Body of pancreas (tissue), 4 donors: ENCODE measurements around the gene PSMC6. TPM values are rescaled to one million over a fixed set of nuclear protein-coding genes. Genes with fewer than 3 reads are reported as not detected.

ENCODE experiments used
- ATAC-seq: fragments of 150-250 bp; one replicate; pipeline ENCODE4 v1.9.1; 2016
- DNase-seq, 4 donors: peaks; one replicate each; pipeline ENCODE4 v3.0.0-alpha.2; 2019
- H3K27ac ChIP-seq, 4 donors: fragments of 200-600 bp; sonication (generic); 1 replicate in 3 of 4; 2 replicates in 1 of 4; pipeline versions ENCODE4 v1.5.1 to v1.6.1; 2016 to 2019; ENCODE audit warnings: mild to moderate bottlenecking in 1 of 4, mixed read lengths in 1 of 4, moderate library complexity in 1 of 4
- H3K27me3 ChIP-seq, 2 donors: fragments of 200-600 bp; sonication (generic); one replicate each; pipeline ENCODE4 v1.6.0; 2016; ENCODE audit warnings: mild to moderate bottlenecking in 1 of 2
- H3K36me3 ChIP-seq, 2 donors: fragments of 200-600 bp; sonication (generic); replicated peaks in 1 of 2; 2 replicates each; pipeline ENCODE4 v1.5.1; 2016; ENCODE audit warnings: low read depth in 2 of 2; ENCODE audit not compliant: insufficient read depth in 1 of 2
- H3K4me1 ChIP-seq: fragments of 200-600 bp; sonication (generic); one replicate; pipeline ENCODE4 v1.6.0; 2016
- H3K4me3 ChIP-seq, 2 donors: fragments of 200-600 bp; sonication (generic); 1 replicate in 1 of 2; 2 replicates in 1 of 2; pipeline ENCODE4 v1.5.1; 2016 to 2019
- H3K9me3 ChIP-seq, 3 donors: fragments of 200-600 bp; sonication (generic); 1 replicate in 2 of 3; 2 replicates in 1 of 3; pipeline ENCODE4 v1.5.1; 2016
- POLR2A ChIP-seq, 3 donors: fragments of 450-650 bp; IDR thresholded peaks; one replicate each; pipeline ENCODE4 v1.6.1; 2016; ENCODE audit warnings: antibody characterized with exemption in 3 of 3, mild to moderate bottlenecking in 2 of 3
- WGBS, 2 donors: methylation state at CpG; one replicate each; pipeline ENCODE4 v1.1.5; 2017; 5-methylcytosine and 5-hydroxymethylcytosine counted together
- intact Hi-C: fragments of 100-400 bp; cut with DNase I; formaldehyde crosslinking; loops from one replicate; pipeline ENCODE4 v1.15.1; 2023
- total RNA-seq, 2 donors: library from RNA; depleted of rRNA; stranded (reverse); fragments of >200 nt; gene quantifications; one replicate each; pipeline ENCODE4 v1.1.0, GENCODE V29; 2016
- TF ChIP-seq, protein P1 (sequence below), 7 experiments: fragments of 450-650 bp in 4 of 7; fragments of 200-600 bp in 3 of 7; sonication (generic) in 3 of 7; IDR thresholded peaks; one replicate each; pipeline ENCODE4 v1.5.1; 2016 to 2019; ENCODE audit warnings: antibody characterized with exemption in 7 of 7

Gene PSMC6
- total RNA-seq, 2 donors from 2014 or later, result 37.2 to 66.7 TPM

DNA sequence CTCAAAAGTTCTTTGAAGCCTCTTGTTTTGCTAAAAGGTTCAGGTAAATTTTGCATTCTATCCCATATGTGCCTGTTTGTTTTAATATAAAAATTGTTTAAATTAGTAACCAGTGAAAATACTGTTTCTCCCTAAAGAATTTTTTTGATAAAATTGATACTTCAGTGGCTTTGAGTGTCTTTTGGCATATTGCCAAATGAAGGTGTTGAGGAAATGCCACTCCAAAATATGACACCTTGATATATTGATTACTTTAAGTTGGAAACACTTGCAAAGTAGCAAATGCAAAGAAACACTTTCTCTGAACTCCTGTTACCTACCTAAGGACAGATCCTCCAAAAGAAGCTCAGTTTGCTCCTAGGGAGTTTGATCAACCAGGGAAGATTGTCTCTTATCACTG is 31.4 kb downstream of the PSMC6 start:
- intact Hi-C loops, result no loop called here
- ATAC-seq, result no peak
- no peak for DNase-seq

DNA sequence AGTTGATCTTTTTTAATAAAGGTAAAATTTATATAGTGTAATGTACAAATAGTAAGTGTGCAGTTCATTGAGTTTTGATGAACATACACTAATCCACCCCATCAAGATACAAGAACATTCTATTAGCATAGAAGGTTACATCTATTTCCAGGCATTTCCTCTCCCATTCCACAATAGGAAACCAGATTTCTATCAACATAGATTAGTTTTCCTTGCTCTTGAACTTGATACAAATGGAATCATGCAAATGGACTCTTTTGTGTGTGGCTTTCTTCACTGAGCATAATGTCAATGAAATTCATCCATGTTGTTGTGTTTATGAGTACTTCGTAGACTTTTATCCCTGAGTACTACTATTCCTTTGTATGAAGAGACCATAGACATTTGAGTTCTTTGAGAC is 33.8 kb downstream of the PSMC6 start:
- H3K27me3 ChIP-seq, result no peaks in the 10 kb centered on the region
- DNase-seq (no peak), ATAC-seq (no peak)
- peaks cover 0 to 3% of the 10 kb centered on the region in 2 donors for H3K36me3 ChIP-seq
- intact Hi-C loops, result no loop called here
- H3K9me3 ChIP-seq, result no peaks in the 10 kb centered on the region
- TF ChIP-seq POLR2A (IDR thresholded peaks at IDR 0.05), result no peak
- TF ChIP-seq, protein P1, sequence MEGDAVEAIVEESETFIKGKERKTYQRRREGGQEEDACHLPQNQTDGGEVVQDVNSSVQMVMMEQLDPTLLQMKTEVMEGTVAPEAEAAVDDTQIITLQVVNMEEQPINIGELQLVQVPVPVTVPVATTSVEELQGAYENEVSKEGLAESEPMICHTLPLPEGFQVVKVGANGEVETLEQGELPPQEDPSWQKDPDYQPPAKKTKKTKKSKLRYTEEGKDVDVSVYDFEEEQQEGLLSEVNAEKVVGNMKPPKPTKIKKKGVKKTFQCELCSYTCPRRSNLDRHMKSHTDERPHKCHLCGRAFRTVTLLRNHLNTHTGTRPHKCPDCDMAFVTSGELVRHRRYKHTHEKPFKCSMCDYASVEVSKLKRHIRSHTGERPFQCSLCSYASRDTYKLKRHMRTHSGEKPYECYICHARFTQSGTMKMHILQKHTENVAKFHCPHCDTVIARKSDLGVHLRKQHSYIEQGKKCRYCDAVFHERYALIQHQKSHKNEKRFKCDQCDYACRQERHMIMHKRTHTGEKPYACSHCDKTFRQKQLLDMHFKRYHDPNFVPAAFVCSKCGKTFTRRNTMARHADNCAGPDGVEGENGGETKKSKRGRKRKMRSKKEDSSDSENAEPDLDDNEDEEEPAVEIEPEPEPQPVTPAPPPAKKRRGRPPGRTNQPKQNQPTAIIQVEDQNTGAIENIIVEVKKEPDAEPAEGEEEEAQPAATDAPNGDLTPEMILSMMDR (IDR thresholded peaks at IDR 0.05), result no peak
- no peak overlapping the region for H3K4me3 ChIP-seq
- H3K27ac ChIP-seq, result no peak overlapping the region
- H3K4me1 ChIP-seq, result peaks cover 22% of the 10 kb centered on the region
- WGBS, 2 donors, result 95 to 100% methylated on average over 1 of the region's 1 CpG

More for the DNA sequence above, 31.4 kb downstream of the PSMC6 start:
- Histone ChIP-seq H3K4me3 (no peak overlapping the region), H3K27me3 (no peaks in the 10 kb centered on the region), H3K36me3 (no peaks in the 10 kb centered on the region), H3K4me1 (peaks cover 31% of the 10 kb centered on the region), H3K9me3 (no peaks in the 10 kb centered on the region), H3K27ac (no peak overlapping the region)
- TF ChIP-seq POLR2A (IDR thresholded peaks at IDR 0.05), result no peak
- TF ChIP-seq, protein P1 (IDR thresholded peaks at IDR 0.05), result no peak

DNA sequence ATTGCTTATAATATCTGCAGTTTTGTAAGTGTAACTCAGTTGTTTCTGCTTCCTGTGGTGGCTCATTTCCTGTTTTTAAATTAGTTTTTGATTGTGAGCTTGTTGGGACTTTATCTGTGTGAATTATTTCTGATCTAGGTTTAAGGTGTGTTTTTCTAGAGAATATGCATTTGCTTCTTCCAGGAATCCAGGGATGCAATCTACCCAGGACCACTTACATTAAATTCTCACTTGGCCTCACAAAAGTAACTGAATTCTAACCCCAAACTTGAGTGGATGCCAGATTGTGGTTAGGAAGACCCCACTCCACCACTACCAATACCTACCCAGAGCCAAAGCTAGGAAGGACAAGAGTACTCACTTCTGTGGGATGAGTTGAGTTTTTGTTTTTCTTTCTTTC is 34.9 kb downstream of the PSMC6 start:
- H3K36me3 ChIP-seq, result peaks cover 0 to 3% of the 10 kb centered on the region in 2 donors
- no peaks in the 10 kb centered on the region for H3K9me3 ChIP-seq
- no peak overlapping the region for H3K4me3 ChIP-seq
- no peak for DNase-seq
- ATAC-seq, result no peak
- H3K4me1 ChIP-seq, result peaks cover 13% of the 10 kb centered on the region
- no peaks in the 10 kb centered on the region for H3K27me3 ChIP-seq
- intact Hi-C loops, result no loop called here
- H3K27ac ChIP-seq, result peak overlapping the region in 2 of 4 donors; percentile 2 to 52
- TF ChIP-seq, protein P1 (IDR thresholded peaks at IDR 0.05), result no peak
- no peak for TF ChIP-seq POLR2A (IDR thresholded peaks at IDR 0.05)

DNA sequence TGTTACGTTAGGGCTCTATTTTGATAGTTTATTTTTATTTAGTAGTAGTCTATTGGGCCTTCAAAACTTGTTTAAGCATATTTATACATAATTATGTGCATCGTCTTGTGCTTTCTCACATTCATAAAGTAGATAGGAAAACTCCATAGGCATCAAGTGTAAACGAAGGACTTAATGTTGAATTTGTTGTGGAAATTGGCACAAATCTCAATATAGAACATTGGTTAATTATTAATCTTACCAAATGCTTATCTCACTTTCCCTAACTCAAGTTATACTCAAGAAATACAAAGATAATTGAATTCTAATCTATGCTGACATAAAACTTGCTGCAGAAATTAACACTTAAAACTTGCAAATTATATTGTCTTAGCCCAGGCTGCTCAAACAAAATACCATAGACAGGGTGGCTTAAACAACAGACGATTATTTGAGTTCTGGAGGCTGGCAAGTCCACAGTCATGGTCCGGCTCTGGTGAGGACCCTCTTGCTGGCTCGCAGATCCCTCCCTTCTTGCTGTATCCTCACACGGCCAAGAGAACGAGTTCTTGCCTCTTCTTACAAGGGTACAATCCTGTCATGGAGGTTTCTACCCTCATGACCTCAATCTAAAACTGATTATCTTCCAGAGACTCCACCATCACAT is 41.8 kb downstream of the PSMC6 start:
- WGBS, 2 donors, result 43 to 50% methylated on average over 8 of the region's 8 CpGs
- Histone ChIP-seq H3K36me3 (peaks cover 4% of the 10 kb centered on the region in 2 donors), H3K4me3 (no peak overlapping the region), H3K4me1 (peaks cover 18% of the 10 kb centered on the region), H3K27me3 (no peaks in the 10 kb centered on the region), H3K27ac (peak overlapping the region in 2 of 4 donors; percentile 18 to 48), H3K9me3 (no peaks in the 10 kb centered on the region)
- intact Hi-C loops, result no loop called here
- DNase-seq, result no peak
- TF ChIP-seq, protein P1 (IDR thresholded peaks at IDR 0.05), result no peak
- TF ChIP-seq POLR2A (IDR thresholded peaks at IDR 0.05), result no peak
- ATAC-seq, result no peak
